Retinal pigment epithelial cell (primary cell): ENCODE data around the gene TBCCD1.
A peak's percentile ranks its signal among the peaks of the same experiment; 100 is the strongest.

Source experiments
- DNase-seq: peaks from one replicate; pipeline ENCODE4 v3.0.0-alpha.2; 2010; ENCODE audit warnings: low read depth
- H3K4me3 ChIP-seq: 2 replicates; pipeline ENCODE4 v1.5.1; 2011; ENCODE audit warnings: mild to moderate bottlenecking, low read length, control low read depth, moderate library complexity
- CTCF ChIP-seq: conservative IDR thresholded peaks from 2 replicates; pipeline ENCODE4 v1.5.1; 2011; ENCODE audit warnings: low read depth, low read length, control low read depth, inconsistent platforms

TBCCD1 gene

DNA sequence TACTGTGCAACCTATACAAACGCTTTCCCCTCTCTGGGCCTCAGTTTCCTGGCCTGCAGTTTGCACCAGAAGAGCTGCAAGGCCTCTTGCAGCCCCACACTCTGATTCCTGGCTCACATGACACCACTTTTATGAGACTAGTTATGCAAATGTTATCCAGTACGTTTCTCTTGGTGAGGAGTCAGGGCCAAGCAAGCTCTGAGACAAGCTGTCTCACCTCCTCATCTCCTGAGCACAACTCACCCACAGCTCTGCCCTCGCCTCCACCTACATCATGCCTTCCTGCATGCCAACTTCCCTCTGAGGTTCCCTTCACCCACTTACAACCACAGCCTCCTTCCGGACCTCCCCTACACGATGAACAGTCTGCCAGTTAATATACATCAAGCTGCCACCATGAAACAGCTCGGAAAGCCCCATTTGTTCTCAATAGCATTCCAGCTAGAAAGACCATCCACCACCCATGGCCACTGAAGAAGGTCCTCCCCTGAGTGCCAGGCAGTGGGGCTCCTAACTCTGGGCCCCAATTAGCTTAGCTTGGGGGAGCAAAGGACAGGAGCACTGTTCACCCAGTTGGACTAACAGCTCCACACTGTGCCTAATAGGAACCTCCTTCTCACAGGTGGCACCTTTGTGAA, 48.0 kb downstream of the TBCCD1 start:
- no peak for DNase-seq
- TF ChIP-seq CTCF: no peak
- H3K4me3 ChIP-seq: no peak overlapping the region

DNA sequence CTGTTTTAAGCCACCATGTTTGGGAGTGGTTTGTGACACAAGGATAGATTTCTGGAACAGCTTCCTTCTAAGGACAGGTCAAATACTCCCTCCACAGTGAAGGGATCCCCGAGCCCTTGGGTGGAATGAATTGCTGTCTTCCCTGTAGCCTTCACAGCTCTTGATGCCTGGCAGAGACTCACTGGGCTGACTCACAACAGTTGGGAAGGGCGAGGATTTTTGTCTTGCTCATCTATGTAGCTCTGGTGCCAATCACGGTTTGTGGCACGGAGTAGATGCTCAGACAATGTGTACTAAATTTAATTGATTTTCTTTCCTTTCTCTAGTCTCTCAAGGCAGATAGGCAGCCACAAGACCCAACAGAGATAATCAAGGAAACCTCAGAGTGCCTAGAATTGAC, 49.9 kb downstream of the TBCCD1 start:
- TF ChIP-seq CTCF: no peak
- no peak for DNase-seq
- H3K4me3 ChIP-seq: no peak overlapping the region

DNA sequence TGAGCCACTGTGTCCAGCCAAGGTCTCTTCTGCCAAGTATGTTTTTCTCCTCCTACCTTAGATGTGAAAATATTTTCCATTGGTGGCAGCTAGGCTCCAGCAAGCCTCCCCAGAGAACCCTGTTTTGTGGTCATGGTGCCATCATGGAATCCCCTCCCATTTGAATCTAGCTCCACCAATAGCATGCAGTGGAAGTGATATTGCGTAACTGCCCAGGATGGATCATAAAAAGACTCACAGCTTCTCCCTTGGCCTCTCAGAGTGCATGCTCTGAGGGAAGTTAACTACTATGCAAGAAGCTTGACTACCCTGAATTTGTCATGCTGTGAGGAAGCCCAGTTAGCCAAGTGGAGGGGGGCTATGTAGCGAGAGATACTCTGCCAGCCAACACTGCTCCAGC, 50.5 kb downstream of the TBCCD1 start:
- no peak for DNase-seq
- no peak for TF ChIP-seq CTCF
- no peak overlapping the region for H3K4me3 ChIP-seq

DNA sequence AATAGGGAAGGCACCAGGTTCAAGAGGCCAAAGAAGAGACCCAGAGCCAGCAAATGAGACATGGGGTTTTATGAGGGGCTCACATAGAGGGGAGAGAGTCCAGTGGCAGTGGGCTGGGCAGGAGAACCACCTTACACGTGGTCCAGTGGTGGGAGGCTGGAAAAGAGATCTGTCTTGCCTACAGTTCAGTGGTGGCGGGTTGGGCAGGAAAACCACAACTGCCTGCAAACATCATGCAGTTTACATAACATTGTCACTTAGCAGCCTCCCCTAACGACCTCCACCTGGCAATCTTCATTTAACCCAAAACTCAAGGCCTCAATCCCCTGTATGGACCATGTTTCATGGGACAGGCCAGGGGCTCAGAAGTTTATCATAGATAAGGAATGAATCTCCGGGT, 52.0 kb downstream of the TBCCD1 start:
- no peak overlapping the region for H3K4me3 ChIP-seq
- TF ChIP-seq CTCF: no peak
- no peak for DNase-seq

GRCh38 chr3:186514296-186515002, 52.7 kb downstream of the TBCCD1 start:
- no peak for DNase-seq
- peak; percentile 59 for TF ChIP-seq CTCF
- no peak overlapping the region for H3K4me3 ChIP-seq

- H3K4me3 ChIP-seq: no peak overlapping the region
- TF ChIP-seq CTCF: no peak
- no peak for DNase-seq
Observed at GRCh38 chr3:186513386-186513785, 53.8 kb downstream of the TBCCD1 start.

GRCh38 chr3:186512570-186513302, 54.4 kb downstream of the TBCCD1 start:
- no peak overlapping the region for H3K4me3 ChIP-seq
- DNase-seq: no peak
- TF ChIP-seq CTCF: no peak
